H1 (cell line): ENCODE measurements around the gene CNOT1. TPM values are rescaled to one million over a fixed set of nuclear protein-coding genes. Genes with fewer than 3 reads are reported as not detected.

Experiments used
- CTCF ChIA-PET: fragments of 300-600 bp; sonication (Branson Sonifier 250); formaldehyde crosslinking; loops from one replicate; lab custom pipeline; 2021; ENCODE audit not compliant: partially characterized antibody; lab: Charles Lee
- POLR2A ChIA-PET: fragments of 300-600 bp; sonication (Branson Sonifier 250); formaldehyde crosslinking; loops from one replicate; lab custom pipeline; 2021; ENCODE audit warnings: inconsistent platforms; ENCODE audit not compliant: partially characterized antibody; lab: Charles Lee
- DNase-seq, 2 experiments: peaks; one replicate each; pipeline versions ENCODE4 v3.0.0 to v3.0.0-alpha.2; 2010 to 2022; ENCODE audit warnings: low spot score in 2 of 2, low read depth in 1 of 2, mixed read lengths in 1 of 2
- FAIRE-seq: peaks from 2 replicates; lab custom pipeline; 2011; peaks lifted over from hg19 to GRCh38; lab: Jason Lieb, UNC
- H2AFZ ChIP-seq: 2 replicates; pipeline ENCODE4 v1.8.1; 2012; ENCODE audit warnings: low read length, inconsistent platforms
- H2AK5ac ChIP-seq: 2 replicates; pipeline ENCODE4 v1.6.1; 2013; ENCODE audit warnings: low read depth, low read length
- H2BK120ac ChIP-seq: replicated peaks from 2 replicates; pipeline ENCODE3; 2013; ENCODE audit warnings: low read depth, low read length, inconsistent platforms
- H2BK12ac ChIP-seq: 2 replicates; pipeline ENCODE4 v1.6.1; 2013; ENCODE audit warnings: low read depth, low read length
- H2BK15ac ChIP-seq: 2 replicates; pipeline ENCODE4 v1.6.1; 2013; ENCODE audit warnings: low read length
- H2BK20ac ChIP-seq: 2 replicates; pipeline ENCODE4 v1.6.1; 2013; ENCODE audit warnings: low read length
- H2BK5ac ChIP-seq: 2 replicates; pipeline ENCODE4 v1.6.1; 2013; ENCODE audit warnings: low read depth, low read length
- H3K14ac ChIP-seq: 2 replicates; pipeline ENCODE4 v1.6.1; 2013; ENCODE audit warnings: inconsistent platforms; ENCODE audit not compliant: insufficient read length
- H3K18ac ChIP-seq: 2 replicates; pipeline ENCODE4 v1.6.1; 2013; ENCODE audit warnings: low read length; ENCODE audit errors: extremely low read depth
- H3K23ac ChIP-seq: 2 replicates; pipeline ENCODE4 v1.6.1; 2013; ENCODE audit warnings: inconsistent platforms; ENCODE audit not compliant: insufficient read length
- H3K23me2 ChIP-seq: 2 replicates; pipeline ENCODE4 v1.6.1; 2013; ENCODE audit warnings: low read depth, low read length
- H3K27ac ChIP-seq: 2 replicates; pipeline ENCODE4 v1.6.1; 2011; ENCODE audit warnings: low read depth, low read length, inconsistent platforms
- H3K27me3 ChIP-seq, 4 experiments: replicated peaks in 1 of 4; 1 replicate in 1 of 4; 2 replicates in 3 of 4; pipeline versions ENCODE4 v1.6.1 to v1.8.1; 2011 to 2013; ENCODE audit warnings: low read length in 3 of 4, mild to moderate bottlenecking in 3 of 4, inconsistent platforms in 2 of 4, mixed read lengths in 2 of 4, moderate library complexity in 1 of 4; ENCODE audit not compliant: control insufficient read depth in 3 of 4, insufficient read depth in 3 of 4; ENCODE audit errors: extremely low read depth in 1 of 4
- H3K36me3 ChIP-seq, 4 experiments: 2 replicates each; pipeline versions ENCODE4 v1.6.1 to v1.8.1; 2011 to 2013; ENCODE audit warnings: mild to moderate bottlenecking in 4 of 4, low read length in 3 of 4, moderate library complexity in 2 of 4, control low read depth in 1 of 4, inconsistent platforms in 1 of 4; ENCODE audit not compliant: insufficient read depth in 4 of 4, control insufficient read depth in 2 of 4
- H3K4ac ChIP-seq: replicated peaks from 2 replicates; pipeline ENCODE3; 2013; ENCODE audit warnings: low read length, low read depth, mixed read lengths, inconsistent platforms; ENCODE audit not compliant: insufficient read length
- H3K4me1 ChIP-seq, 4 experiments: replicated peaks in 1 of 4; 1 replicate in 1 of 4; 2 replicates in 3 of 4; pipeline versions ENCODE4 v1.6.1 to v1.8.1; 2011 to 2013; ENCODE audit warnings: low read length in 3 of 4, inconsistent platforms in 2 of 4, mixed read lengths in 1 of 4; ENCODE audit not compliant: insufficient read depth in 4 of 4, control insufficient read depth in 3 of 4
- H3K4me2 ChIP-seq, 2 experiments: 2 replicates each; pipeline versions ENCODE4 v1.6.1 to v1.8.1; 2011 to 2013; ENCODE audit warnings: low read depth in 2 of 2, low read length in 2 of 2, control low read depth in 1 of 2, inconsistent platforms in 1 of 2, mild to moderate bottlenecking in 1 of 2; ENCODE audit not compliant: insufficient read depth in 1 of 2
- H3K4me3 ChIP-seq, 4 experiments: fragments of 200-600, 300-600 bp in 1 of 4; sonication (generic), shearing (Covaris generic), sonication (Bioruptor Twin) in 1 of 4; 2 replicates each; pipeline versions ENCODE4 v1.5.1 to v1.8.1; 2011 to 2016; ENCODE audit warnings: low read length in 4 of 4, low read depth in 3 of 4, control low read depth in 2 of 4, inconsistent platforms in 2 of 4, mild to moderate bottlenecking in 2 of 4, mixed read lengths in 1 of 4, moderate library complexity in 1 of 4; ENCODE audit not compliant: insufficient read depth in 2 of 4; ENCODE audit errors: extremely low read depth in 1 of 4
- H3K56ac ChIP-seq: replicated peaks from 2 replicates; pipeline ENCODE3; 2013; ENCODE audit warnings: low read depth, mild to moderate bottlenecking, mixed read lengths, low read length, inconsistent platforms; ENCODE audit not compliant: insufficient read length
- H3K79me1 ChIP-seq: 2 replicates; pipeline ENCODE4 v1.6.1; 2013; ENCODE audit warnings: low read depth, low read length, control low read depth
- H3K79me2 ChIP-seq, 2 experiments: 2 replicates each; pipeline versions ENCODE4 v1.6.1 to v1.8.1; 2012 to 2013; ENCODE audit warnings: low read length in 2 of 2, mild to moderate bottlenecking in 2 of 2, inconsistent platforms in 1 of 2; ENCODE audit not compliant: insufficient read depth in 2 of 2, control insufficient read depth in 1 of 2
- H3K9ac ChIP-seq, 4 experiments: replicated peaks in 1 of 4; 1 replicate in 1 of 4; 2 replicates in 3 of 4; pipeline versions ENCODE4 v1.6.1 to v1.8.1; 2011 to 2013; ENCODE audit warnings: low read depth in 3 of 4, low read length in 3 of 4, control low read depth in 2 of 4, mild to moderate bottlenecking in 2 of 4, moderate library complexity in 2 of 4, inconsistent platforms in 1 of 4; ENCODE audit errors: extremely low read depth in 1 of 4
- H3K9me3 ChIP-seq, 2 experiments: 2 replicates each; pipeline versions ENCODE4 v1.6.1 to v1.8.1; 2012 to 2013; ENCODE audit warnings: mild to moderate bottlenecking in 2 of 2, moderate library complexity in 2 of 2, control low read depth in 1 of 2, inconsistent platforms in 1 of 2, low read depth in 1 of 2, low read length in 1 of 2, mixed read lengths in 1 of 2; ENCODE audit not compliant: insufficient read depth in 2 of 2
- H4K20me1 ChIP-seq, 2 experiments: replicated peaks in 1 of 2; 2 replicates each; pipeline versions ENCODE3 to v1.8.1; 2011 to 2013; ENCODE audit warnings: inconsistent platforms in 2 of 2, low read length in 2 of 2, mild to moderate bottlenecking in 1 of 2; ENCODE audit not compliant: insufficient read depth in 2 of 2, control insufficient read depth in 1 of 2
- H4K5ac ChIP-seq: 2 replicates; pipeline ENCODE4 v1.6.1; 2013; ENCODE audit warnings: low read length, low read depth, mixed read lengths, inconsistent platforms; ENCODE audit not compliant: insufficient read length
- H4K8ac ChIP-seq: 2 replicates; pipeline ENCODE4 v1.8.0; 2013; ENCODE audit warnings: mild to moderate bottlenecking, moderate library complexity, low read length, inconsistent platforms; ENCODE audit not compliant: insufficient read depth; ENCODE audit errors: extremely low read depth
- H4K91ac ChIP-seq: replicated peaks from 2 replicates; pipeline ENCODE3; 2013; ENCODE audit warnings: low read length, mixed read lengths, inconsistent platforms; ENCODE audit not compliant: insufficient read length
- BCL11A ChIP-seq, 2 experiments: IDR thresholded peaks; one replicate each; pipeline ENCODE4 v1.6.1; 2011; ENCODE audit warnings: low read depth in 2 of 2, low read length in 2 of 2, mild to moderate bottlenecking in 2 of 2
- BRCA1 ChIP-seq: IDR thresholded peaks from 2 replicates; pipeline ENCODE4 v1.6.1; 2012; ENCODE audit warnings: low read depth, low read length, improper control_type of control experiment
- EGR1 ChIP-seq: IDR thresholded peaks from 2 replicates; pipeline ENCODE4 v1.6.1; 2011; ENCODE audit warnings: low read depth, low read length, borderline replicate concordance
- JUND ChIP-seq: IDR thresholded peaks from 2 replicates; pipeline ENCODE4 v1.6.1; 2011; ENCODE audit warnings: mild to moderate bottlenecking, improper control_type of control experiment, low read length
- KDM5A ChIP-seq: fragments of 200-600 bp; IDR thresholded peaks from 2 replicates; pipeline ENCODE4 v1.7.1; 2012; ENCODE audit warnings: mild to moderate bottlenecking, low read length, inconsistent platforms, mixed read lengths
- RNF2 ChIP-seq: fragments of 200-900, 300-1000 bp; sonication (generic); IDR thresholded peaks from 2 replicates; pipeline ENCODE4 v1.7.1; 2016; ENCODE audit warnings: borderline replicate concordance, low read depth, mild to moderate bottlenecking, antibody characterized with exemption, low read length; ENCODE audit not compliant: poor library complexity, severe bottlenecking; ENCODE audit errors: missing control alignments
- SAP30 ChIP-seq: fragments of 300-600 bp; sonication (generic); IDR thresholded peaks from 2 replicates; pipeline ENCODE4 v1.7.1; 2012; ENCODE audit warnings: low read length, moderate library complexity, mild to moderate bottlenecking, inconsistent platforms; ENCODE audit not compliant: insufficient read depth, insufficient replicate concordance
- SUZ12 ChIP-seq: fragments of 200-600 bp; sonication (generic); IDR thresholded peaks from 2 replicates; pipeline ENCODE4 v1.6.1; 2012; ENCODE audit warnings: mild to moderate bottlenecking, inconsistent platforms, low read length, moderate library complexity, mixed read lengths
- TAF7 ChIP-seq: optimal IDR thresholded peaks from 2 replicates; pipeline ENCODE3; 2011; ENCODE audit warnings: low read depth, mild to moderate bottlenecking, inconsistent platforms, low read length, moderate library complexity, borderline replicate concordance
- TEAD4 ChIP-seq: IDR thresholded peaks from 2 replicates; pipeline ENCODE4 v1.6.1; 2012; ENCODE audit warnings: low read depth, low read length, inconsistent platforms, mixed read lengths
- WGBS, 2 experiments: shearing (Covaris generic) in 1 of 2; methylation state at CpG; one replicate each; pipeline versions ENCODE4 v1.1.6 to v1.1.7; 2013 to 2015; ENCODE audit warnings: low lambda C conversion rate in 2 of 2, mixed read lengths in 2 of 2, inconsistent platforms in 1 of 2, low coverage in 1 of 2, missing lambda C conversion rate in 1 of 2; ENCODE audit not compliant: insufficient replicate concordance in 2 of 2, insufficient coverage in 1 of 2, insufficient read length in 1 of 2; ENCODE audit errors: extremely low coverage in 1 of 2, missing lambda C conversion rate in 1 of 2; 5-methylcytosine and 5-hydroxymethylcytosine counted together
- polyA plus RNA-seq, 7 experiments: library from polyadenylated mRNA; depleted of rRNA in 3 of 7; stranded (reverse) in 5 of 7; unstranded in 2 of 7; fragments of >200 nt in 5 of 7; fragments of 200-250 nt in 2 of 7; gene quantifications; 1 replicate in 5 of 7; 2 replicates in 1 of 7; 4 replicates in 1 of 7; pipeline versions ENCODE4 v1.2.1 to v1.2.3, GENCODE V29; 2011 to 2013; ENCODE audit warnings: missing spikeins in 2 of 7, mixed read lengths in 2 of 7
- total RNA-seq: library from RNA; stranded (reverse); fragmentation: NEBNext Ultra II Directional; extraction: Animal tissue kit (Norgen Biotek cat#: 25700); gene quantifications from 2 replicates; pipeline ENCODE4 v1.2.1, GENCODE V29; 2021
- TF ChIP-seq, protein P1 (sequence below): IDR thresholded peaks from 2 replicates; pipeline ENCODE4 v1.6.1; 2012; ENCODE audit warnings: inconsistent platforms

CNOT1 gene
- total and polyA plus RNA-seq, 2 of the 8 experiments (the other 6 are each of a cell fraction or from before 2014, with no cell fraction given): 306 to 319 TPM

DNA sequence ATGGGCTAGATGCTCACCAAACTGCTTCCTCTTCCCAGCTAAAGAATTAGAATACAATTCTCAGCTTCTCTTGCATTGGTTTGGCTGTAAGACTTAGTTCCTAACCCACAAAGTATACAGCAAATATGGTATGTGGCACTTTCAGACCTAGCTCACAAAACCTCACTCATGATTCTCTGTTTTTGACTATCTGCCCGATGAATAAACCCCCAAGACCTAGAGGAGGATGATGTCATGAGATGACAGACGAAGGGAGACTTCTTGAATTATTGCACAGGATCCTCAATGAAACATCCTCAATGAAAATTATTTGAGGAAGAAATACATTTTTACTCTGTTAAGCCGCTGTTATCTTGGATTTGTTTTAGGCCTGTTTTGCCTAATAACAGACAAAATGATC, 14.3 kb downstream of the CNOT1 start:
- FAIRE-seq: no peak

More for the DNA sequence above, 14.3 kb downstream of the CNOT1 start:
- no peak overlapping the region for H3K9ac ChIP-seq
- TF ChIP-seq TEAD4: no peak
- no peak for TF ChIP-seq SAP30
- TF ChIP-seq BRCA1: no peak
- no peak for TF ChIP-seq TAF7
- TF ChIP-seq SUZ12: no peak
- no peak for TF ChIP-seq KDM5A
- TF ChIP-seq RNF2: no peak
- TF ChIP-seq BCL11A (IDR thresholded peaks at IDR 0.05; ENCODE audit: low read depth in 2 of 2, low read length in 2 of 2): no peak
- TF ChIP-seq, protein P1, sequence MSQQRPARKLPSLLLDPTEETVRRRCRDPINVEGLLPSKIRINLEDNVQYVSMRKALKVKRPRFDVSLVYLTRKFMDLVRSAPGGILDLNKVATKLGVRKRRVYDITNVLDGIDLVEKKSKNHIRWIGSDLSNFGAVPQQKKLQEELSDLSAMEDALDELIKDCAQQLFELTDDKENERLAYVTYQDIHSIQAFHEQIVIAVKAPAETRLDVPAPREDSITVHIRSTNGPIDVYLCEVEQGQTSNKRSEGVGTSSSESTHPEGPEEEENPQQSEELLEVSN: no peak
- TF ChIP-seq JUND: no peak
- TF ChIP-seq EGR1: no peak
- no peak overlapping the region for H2BK120ac ChIP-seq
- no peak overlapping the region for H3K14ac ChIP-seq
- H3K4me3 ChIP-seq: no peak overlapping the region
- H2BK15ac ChIP-seq: no peak overlapping the region
- H3K18ac ChIP-seq: no peak overlapping the region
- H2AFZ ChIP-seq: no peak overlapping the region
- H3K23me2 ChIP-seq: no peaks in the 10 kb centered on the region
- no peak overlapping the region for H2AK5ac ChIP-seq
- ChIA-PET POLR2A (interaction anchor here (0.7 to 1.4 kb wide), 2 partner anchors 8 to 795 kb away, joined by 3 to 5 read pairs; no protein-coding TSS in a partner anchor), CTCF (interaction anchor here (0.6 to 1.1 kb wide), 4 partner anchors 17 to 850 kb away, joined by 3 to 4 read pairs (median 3); no protein-coding TSS in a partner anchor)
- peaks cover 28 to 95% of the 10 kb centered on the region in 2 experiments for H3K79me2 ChIP-seq
- no peak overlapping the region for H2BK20ac ChIP-seq
- no peaks in the 10 kb centered on the region; the same call in 1 of the 2 replicates for H3K79me1 ChIP-seq
- peaks cover 4 to 7% of the 10 kb centered on the region in 2 experiments for H4K20me1 ChIP-seq
- DNase-seq: no peak
- no peak overlapping the region for H4K91ac ChIP-seq
- no peaks in the 10 kb centered on the region for H3K9me3 ChIP-seq
- H2BK5ac ChIP-seq: no peak overlapping the region
- H4K5ac ChIP-seq: no peak overlapping the region
- 64% methylated on average over 3 of the region's 3 CpGs; no CpG with 5 or more reads in 1 of the 2 experiments for WGBS, 2 experiments
- no peak overlapping the region for H2BK12ac ChIP-seq
- H3K27ac ChIP-seq: no peak overlapping the region
- no peak overlapping the region for H3K56ac ChIP-seq
- H3K4me1 ChIP-seq: no peaks in the 10 kb centered on the region
- H3K27me3 ChIP-seq: no peaks in the 10 kb centered on the region
- H3K4me2 ChIP-seq: no peak overlapping the region
- peaks cover 3 to 41% (median 11%) of the 10 kb centered on the region in 4 experiments; a peak in 6 of 8 replicates for H3K36me3 ChIP-seq
- no peak overlapping the region for H3K4ac ChIP-seq
- no peak overlapping the region for H3K23ac ChIP-seq
- no peak overlapping the region for H4K8ac ChIP-seq
